ENCODE data around the gene TECPR2.

- TF ChIP-seq, protein P1, sequence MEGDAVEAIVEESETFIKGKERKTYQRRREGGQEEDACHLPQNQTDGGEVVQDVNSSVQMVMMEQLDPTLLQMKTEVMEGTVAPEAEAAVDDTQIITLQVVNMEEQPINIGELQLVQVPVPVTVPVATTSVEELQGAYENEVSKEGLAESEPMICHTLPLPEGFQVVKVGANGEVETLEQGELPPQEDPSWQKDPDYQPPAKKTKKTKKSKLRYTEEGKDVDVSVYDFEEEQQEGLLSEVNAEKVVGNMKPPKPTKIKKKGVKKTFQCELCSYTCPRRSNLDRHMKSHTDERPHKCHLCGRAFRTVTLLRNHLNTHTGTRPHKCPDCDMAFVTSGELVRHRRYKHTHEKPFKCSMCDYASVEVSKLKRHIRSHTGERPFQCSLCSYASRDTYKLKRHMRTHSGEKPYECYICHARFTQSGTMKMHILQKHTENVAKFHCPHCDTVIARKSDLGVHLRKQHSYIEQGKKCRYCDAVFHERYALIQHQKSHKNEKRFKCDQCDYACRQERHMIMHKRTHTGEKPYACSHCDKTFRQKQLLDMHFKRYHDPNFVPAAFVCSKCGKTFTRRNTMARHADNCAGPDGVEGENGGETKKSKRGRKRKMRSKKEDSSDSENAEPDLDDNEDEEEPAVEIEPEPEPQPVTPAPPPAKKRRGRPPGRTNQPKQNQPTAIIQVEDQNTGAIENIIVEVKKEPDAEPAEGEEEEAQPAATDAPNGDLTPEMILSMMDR (IDR thresholded peaks at IDR 0.05; ENCODE audit: low read depth, low read length, poor library complexity, severe bottlenecking), result no peak
- no peak for TF ChIP-seq EZH2phosphoT487 (IDR thresholded peaks at IDR 0.05; ENCODE audit: borderline replicate concordance, low read length)
Observed at GRCh38 chr14:102452302-102452701, 89.6 kb downstream of the TECPR2 start.

All from DOHH2 (cell line).